ENCODE data around the gene KAT5.

KAT5 gene

DNA sequence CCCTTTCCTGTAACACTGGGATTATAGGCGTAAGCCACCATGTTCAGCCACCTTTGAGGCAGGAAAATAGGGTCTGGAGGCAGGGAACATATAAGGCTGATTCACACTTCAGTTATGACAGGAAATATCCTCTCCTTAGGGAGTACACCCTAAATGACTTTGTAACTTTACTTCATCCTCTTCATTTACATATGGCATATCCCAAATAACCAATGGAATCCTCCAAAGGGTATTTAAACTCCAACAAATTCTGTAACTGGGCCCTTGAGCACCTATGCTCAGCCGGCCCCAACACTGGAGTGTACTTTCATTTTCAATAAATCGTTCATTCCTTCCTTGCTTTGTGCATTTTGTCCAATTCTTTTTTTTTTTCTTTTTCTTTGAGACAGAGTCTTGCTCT is 1.6 kb upstream of the KAT5 start:
- H3K4me3 ChIP-seq (ENCODE audit: low read depth, low read length), result no peak overlapping the region
- no peak for DNase-seq (ENCODE audit: low read depth)

DNA sequence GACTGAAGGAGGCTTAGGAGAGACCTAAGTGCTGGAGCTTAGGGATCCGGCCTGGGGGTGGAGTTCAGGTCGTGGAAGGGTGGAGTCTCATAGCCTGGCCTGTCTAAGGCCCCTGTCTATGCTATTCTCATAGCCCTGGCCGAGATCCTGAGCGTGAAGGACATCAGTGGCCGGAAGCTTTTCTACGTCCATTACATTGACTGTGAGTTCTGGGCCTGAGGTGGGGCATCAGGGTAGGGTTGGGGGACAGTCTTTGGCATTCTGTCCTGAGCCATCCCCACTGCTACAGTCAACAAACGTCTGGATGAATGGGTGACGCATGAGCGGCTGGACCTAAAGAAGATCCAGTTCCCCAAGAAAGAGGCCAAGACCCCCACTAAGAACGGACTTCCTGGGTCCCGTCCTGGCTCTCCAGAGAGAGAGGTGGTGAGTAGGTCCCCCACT is 603 bp downstream of the KAT5 start:
- peak overlapping the region; percentile 90 for H3K4me3 ChIP-seq (ENCODE audit: low read depth, low read length)
- no peak for DNase-seq (ENCODE audit: low read depth)
- TF ChIP-seq, protein P1, sequence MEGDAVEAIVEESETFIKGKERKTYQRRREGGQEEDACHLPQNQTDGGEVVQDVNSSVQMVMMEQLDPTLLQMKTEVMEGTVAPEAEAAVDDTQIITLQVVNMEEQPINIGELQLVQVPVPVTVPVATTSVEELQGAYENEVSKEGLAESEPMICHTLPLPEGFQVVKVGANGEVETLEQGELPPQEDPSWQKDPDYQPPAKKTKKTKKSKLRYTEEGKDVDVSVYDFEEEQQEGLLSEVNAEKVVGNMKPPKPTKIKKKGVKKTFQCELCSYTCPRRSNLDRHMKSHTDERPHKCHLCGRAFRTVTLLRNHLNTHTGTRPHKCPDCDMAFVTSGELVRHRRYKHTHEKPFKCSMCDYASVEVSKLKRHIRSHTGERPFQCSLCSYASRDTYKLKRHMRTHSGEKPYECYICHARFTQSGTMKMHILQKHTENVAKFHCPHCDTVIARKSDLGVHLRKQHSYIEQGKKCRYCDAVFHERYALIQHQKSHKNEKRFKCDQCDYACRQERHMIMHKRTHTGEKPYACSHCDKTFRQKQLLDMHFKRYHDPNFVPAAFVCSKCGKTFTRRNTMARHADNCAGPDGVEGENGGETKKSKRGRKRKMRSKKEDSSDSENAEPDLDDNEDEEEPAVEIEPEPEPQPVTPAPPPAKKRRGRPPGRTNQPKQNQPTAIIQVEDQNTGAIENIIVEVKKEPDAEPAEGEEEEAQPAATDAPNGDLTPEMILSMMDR (IDR thresholded peaks at IDR 0.05; ENCODE audit: insufficient read depth, low read depth, low read length, missing control alignments), result no peak

More for the DNA sequence above, 1.6 kb upstream of the KAT5 start:
- TF ChIP-seq, protein P1 (IDR thresholded peaks at IDR 0.05; ENCODE audit: insufficient read depth, low read depth, low read length, missing control alignments), result no peak

DNA sequence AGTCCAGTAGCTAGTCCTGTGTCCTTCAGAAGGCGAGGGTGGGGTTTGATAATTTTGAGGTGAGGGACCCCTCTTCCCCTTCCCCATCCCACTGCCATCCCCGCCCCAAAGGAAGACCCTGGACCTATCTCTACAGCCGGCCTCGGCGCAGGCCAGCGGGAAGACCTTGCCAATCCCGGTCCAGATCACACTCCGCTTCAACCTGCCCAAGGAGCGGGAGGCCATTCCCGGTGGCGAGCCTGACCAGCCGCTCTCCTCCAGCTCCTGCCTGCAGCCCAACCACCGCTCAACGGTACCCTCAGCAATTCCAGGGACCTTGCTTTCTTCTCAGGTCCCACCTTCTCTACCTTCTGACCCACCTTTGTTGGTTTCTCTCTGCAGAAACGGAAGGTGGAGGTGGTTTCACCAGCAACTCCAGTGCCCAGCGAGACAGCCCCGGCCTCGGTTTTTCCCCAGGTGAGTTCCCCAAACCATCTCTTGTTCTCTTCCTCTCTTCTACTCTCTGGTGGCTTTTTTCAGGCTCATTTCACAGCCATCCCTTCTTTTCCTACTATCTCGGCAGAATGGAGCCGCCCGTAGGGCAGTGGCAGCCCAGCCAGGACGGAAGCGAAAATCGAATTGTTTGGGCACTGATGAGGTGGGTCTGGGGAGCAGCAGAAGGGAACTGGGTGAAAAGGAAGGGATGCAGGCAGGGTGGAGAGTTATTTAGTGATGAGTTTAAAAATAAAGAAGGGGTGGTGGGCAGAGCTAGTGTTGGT is 1.3 kb downstream of the KAT5 start:
- TF ChIP-seq, protein P1 (IDR thresholded peaks at IDR 0.05; ENCODE audit: insufficient read depth, low read depth, low read length, missing control alignments), result no peak
- DNase-seq (ENCODE audit: low read depth), result no peak
- H3K4me3 ChIP-seq (ENCODE audit: low read depth, low read length), result peak overlapping the region; percentile 90

DNA sequence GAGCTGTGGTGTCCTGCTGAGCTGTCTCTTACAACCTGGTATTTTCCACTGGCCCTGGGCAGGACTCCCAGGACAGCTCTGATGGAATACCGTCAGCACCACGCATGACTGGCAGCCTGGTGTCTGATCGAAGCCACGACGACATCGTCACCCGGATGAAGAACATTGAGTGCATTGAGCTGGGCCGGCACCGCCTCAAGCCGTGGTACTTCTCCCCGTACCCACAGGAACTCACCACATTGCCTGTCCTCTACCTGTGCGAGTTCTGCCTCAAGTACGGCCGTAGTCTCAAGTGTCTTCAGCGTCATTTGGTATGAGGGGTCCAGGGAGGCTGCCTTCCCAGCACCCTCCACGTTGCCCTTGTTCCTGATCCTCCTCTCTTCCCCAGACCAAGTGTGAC is 2.4 kb downstream of the KAT5 start:
- no peak overlapping the region for H3K4me3 ChIP-seq (ENCODE audit: low read depth, low read length)
- DNase-seq (ENCODE audit: low read depth), result no peak

DNA sequence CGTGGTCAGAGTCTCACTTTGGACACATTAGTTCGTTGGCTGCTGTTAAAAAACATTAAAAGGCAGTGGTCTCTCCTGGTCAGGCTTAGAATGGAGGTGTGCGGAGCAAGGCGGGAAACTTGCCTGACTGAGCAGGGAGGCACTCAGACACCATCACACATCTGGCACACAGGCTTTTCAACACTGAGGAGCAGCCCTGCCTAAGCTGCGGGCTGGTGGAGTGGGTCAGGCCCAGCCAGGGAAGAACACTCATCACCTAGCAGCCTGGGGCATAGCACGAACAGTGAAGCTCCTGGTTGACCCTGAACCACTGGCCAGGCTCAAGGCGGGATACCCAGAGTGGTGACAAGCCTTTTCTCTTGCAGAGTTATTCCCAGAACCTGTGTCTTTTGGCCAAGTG is 4.2 kb downstream of the KAT5 start:
- TF ChIP-seq, protein P1 (IDR thresholded peaks at IDR 0.05; ENCODE audit: insufficient read depth, low read depth, low read length, missing control alignments), result no peak
- no peak overlapping the region for H3K4me3 ChIP-seq (ENCODE audit: low read depth, low read length)
- DNase-seq (ENCODE audit: low read depth), result no peak

More for the DNA sequence above, 2.4 kb downstream of the KAT5 start:
- TF ChIP-seq, protein P1 (IDR thresholded peaks at IDR 0.05; ENCODE audit: insufficient read depth, low read depth, low read length, missing control alignments), result no peak

DNA sequence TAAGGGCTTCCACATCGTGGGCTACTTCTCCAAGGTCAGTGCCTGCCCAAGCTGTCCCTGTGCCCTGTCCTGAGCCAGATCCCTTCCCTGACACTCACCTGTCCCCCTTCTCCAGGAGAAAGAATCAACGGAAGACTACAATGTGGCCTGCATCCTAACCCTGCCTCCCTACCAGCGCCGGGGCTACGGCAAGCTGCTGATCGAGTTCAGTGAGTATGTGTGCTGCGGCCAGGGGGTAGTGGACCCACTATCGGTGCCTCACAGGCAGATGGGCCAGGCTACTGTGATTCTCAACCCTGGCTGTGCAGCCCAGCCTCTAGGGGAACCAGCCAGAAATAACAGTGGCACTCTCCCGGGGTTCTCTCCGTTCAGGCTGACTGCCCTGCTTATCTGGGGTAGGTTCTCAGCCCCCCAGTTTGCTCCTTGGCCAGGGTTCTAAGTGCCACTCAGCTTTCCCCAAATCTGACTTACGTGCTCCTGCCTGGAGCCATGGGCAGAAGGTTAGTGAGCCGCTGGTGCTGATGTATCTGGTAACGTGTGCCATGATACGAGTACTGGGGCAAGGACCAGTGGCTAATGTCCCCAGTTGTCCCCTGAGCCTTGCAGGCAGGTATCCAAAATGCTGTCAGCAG is 4.8 kb downstream of the KAT5 start:
- DNase-seq (ENCODE audit: low read depth), result no peak
- TF ChIP-seq, protein P1 (IDR thresholded peaks at IDR 0.05; ENCODE audit: insufficient read depth, low read depth, low read length, missing control alignments), result no peak
- no peak overlapping the region for H3K4me3 ChIP-seq (ENCODE audit: low read depth, low read length)

All from GM12865 (cell line).